Measurements from ENCODE around the gene SCN4A.
"Not testable (repeated sequence)": the region's sequence is repeated elsewhere in the genome, so short reads cannot be mapped to it uniquely, and the experiment has no call there.

Gene SCN4A

DNA sequence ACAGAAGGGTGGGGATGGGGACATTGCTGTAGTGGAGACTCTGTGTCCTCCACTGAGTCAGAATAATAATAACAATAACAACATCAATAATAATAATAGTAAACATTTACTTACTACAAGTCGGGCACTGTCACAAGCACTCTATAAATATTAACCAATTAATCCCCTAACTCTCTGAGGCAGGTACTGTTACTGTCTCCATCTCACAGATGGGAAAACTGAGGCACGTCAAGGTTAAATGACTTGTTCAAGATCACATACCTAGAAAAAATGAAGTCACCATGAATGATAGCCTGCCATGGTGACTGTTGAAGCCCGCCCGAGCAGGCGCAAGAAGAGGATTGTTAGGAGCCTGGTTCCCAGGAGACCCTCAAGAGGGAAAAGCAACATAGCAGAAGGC, 35.6 kb upstream of the SCN4A start:
- no peaks in the 10 kb centered on the region for H3F3A ChIP-seq (ENCODE audit: insufficient read depth, low read length)
- H2AFZ ChIP-seq (ENCODE audit: low read length) = no peak overlapping the region
- TF ChIP-seq, protein P1, sequence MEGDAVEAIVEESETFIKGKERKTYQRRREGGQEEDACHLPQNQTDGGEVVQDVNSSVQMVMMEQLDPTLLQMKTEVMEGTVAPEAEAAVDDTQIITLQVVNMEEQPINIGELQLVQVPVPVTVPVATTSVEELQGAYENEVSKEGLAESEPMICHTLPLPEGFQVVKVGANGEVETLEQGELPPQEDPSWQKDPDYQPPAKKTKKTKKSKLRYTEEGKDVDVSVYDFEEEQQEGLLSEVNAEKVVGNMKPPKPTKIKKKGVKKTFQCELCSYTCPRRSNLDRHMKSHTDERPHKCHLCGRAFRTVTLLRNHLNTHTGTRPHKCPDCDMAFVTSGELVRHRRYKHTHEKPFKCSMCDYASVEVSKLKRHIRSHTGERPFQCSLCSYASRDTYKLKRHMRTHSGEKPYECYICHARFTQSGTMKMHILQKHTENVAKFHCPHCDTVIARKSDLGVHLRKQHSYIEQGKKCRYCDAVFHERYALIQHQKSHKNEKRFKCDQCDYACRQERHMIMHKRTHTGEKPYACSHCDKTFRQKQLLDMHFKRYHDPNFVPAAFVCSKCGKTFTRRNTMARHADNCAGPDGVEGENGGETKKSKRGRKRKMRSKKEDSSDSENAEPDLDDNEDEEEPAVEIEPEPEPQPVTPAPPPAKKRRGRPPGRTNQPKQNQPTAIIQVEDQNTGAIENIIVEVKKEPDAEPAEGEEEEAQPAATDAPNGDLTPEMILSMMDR (IDR thresholded peaks at IDR 0.05; ENCODE audit: low read length) = no peak
- H3K27ac ChIP-seq (ENCODE audit: low read depth, low read length, poor library complexity, severe bottlenecking) = no peak overlapping the region
- H3K27me3 ChIP-seq (ENCODE audit: insufficient read depth, low read length) = no peaks in the 10 kb centered on the region
- H4K20me1 ChIP-seq (ENCODE audit: insufficient read depth, low read length) = no peaks in the 10 kb centered on the region
- H3K4me2 ChIP-seq (ENCODE audit: low read length) = no peak overlapping the region
- H3K4me3 ChIP-seq (ENCODE audit: low read depth, low read length, poor library complexity, severe bottlenecking) = no peak overlapping the region
- H3K36me3 ChIP-seq (ENCODE audit: insufficient read depth, low read length) = peaks cover 41% of the 10 kb centered on the region
- no peaks in the 10 kb centered on the region for H3K9me3 ChIP-seq (ENCODE audit: low read length)
- peaks cover 23% of the 10 kb centered on the region for H3K4me1 ChIP-seq (ENCODE audit: insufficient read depth, low read length, severe bottlenecking)
- no peak overlapping the region for H3K9ac ChIP-seq (ENCODE audit: low read length)
- no peaks in the 10 kb centered on the region for H3K9me2 ChIP-seq (ENCODE audit: low read depth, low read length)
- peaks cover 24% of the 10 kb centered on the region; the same call in 1 of the 2 replicates for H3K79me2 ChIP-seq (ENCODE audit: insufficient read depth, low read length)

- peaks cover 20% of the 10 kb centered on the region; the same call in 1 of the 2 replicates for H3K79me2 ChIP-seq (ENCODE audit: insufficient read depth, low read length)
- H3K9me3 ChIP-seq (ENCODE audit: low read length) = no peaks in the 10 kb centered on the region
- H3K4me3 ChIP-seq (ENCODE audit: low read depth, low read length, poor library complexity, severe bottlenecking) = no peak overlapping the region
- H3K4me2 ChIP-seq (ENCODE audit: low read length) = no peak overlapping the region
- H3K27ac ChIP-seq (ENCODE audit: low read depth, low read length, poor library complexity, severe bottlenecking) = no peak overlapping the region
- H4K20me1 ChIP-seq (ENCODE audit: insufficient read depth, low read length) = no peaks in the 10 kb centered on the region
- H3K4me1 ChIP-seq (ENCODE audit: insufficient read depth, low read length, severe bottlenecking) = peaks cover 23% of the 10 kb centered on the region
- no peak overlapping the region for H2AFZ ChIP-seq (ENCODE audit: low read length)
- H3K36me3 ChIP-seq (ENCODE audit: insufficient read depth, low read length) = peaks cover 46% of the 10 kb centered on the region
- H3K27me3 ChIP-seq (ENCODE audit: insufficient read depth, low read length) = no peaks in the 10 kb centered on the region
- H3K9ac ChIP-seq (ENCODE audit: low read length) = no peak overlapping the region
- H3F3A ChIP-seq (ENCODE audit: insufficient read depth, low read length) = no peaks in the 10 kb centered on the region
- no peak for TF ChIP-seq EZH2 (IDR thresholded peaks at IDR 0.05; ENCODE audit: borderline replicate concordance, low read length)
- TF ChIP-seq, protein P1 (IDR thresholded peaks at IDR 0.05; ENCODE audit: low read length) = no peak
- no peaks in the 10 kb centered on the region for H3K9me2 ChIP-seq (ENCODE audit: low read depth, low read length)
Measured at GRCh38 chr17:64007838-64008282, 35.1 kb upstream of the SCN4A start.

- not testable (repeated sequence) for H2AFZ ChIP-seq (ENCODE audit: low read length); H3K4me2 ChIP-seq (ENCODE audit: low read length); H3K9me3 ChIP-seq (ENCODE audit: low read length); H3K9me2 ChIP-seq (ENCODE audit: low read depth, low read length); H3K27me3 ChIP-seq (ENCODE audit: insufficient read depth, low read length); H3K4me3 ChIP-seq (ENCODE audit: low read depth, low read length, poor library complexity, severe bottlenecking); H3F3A ChIP-seq (ENCODE audit: insufficient read depth, low read length); H3K27ac ChIP-seq (ENCODE audit: low read depth, low read length, poor library complexity, severe bottlenecking); H4K20me1 ChIP-seq (ENCODE audit: insufficient read depth, low read length); H3K9ac ChIP-seq (ENCODE audit: low read length)
- peaks cover 52% of the 10 kb centered on the region for H3K36me3 ChIP-seq (ENCODE audit: insufficient read depth, low read length)
- peaks cover 23% of the 10 kb centered on the region for H3K4me1 ChIP-seq (ENCODE audit: insufficient read depth, low read length, severe bottlenecking)
- peaks cover 14% of the 10 kb centered on the region; the same call in 1 of the 2 replicates for H3K79me2 ChIP-seq (ENCODE audit: insufficient read depth, low read length)
Measured at GRCh38 chr17:64007089-64007837, 34.5 kb upstream of the SCN4A start.

All from OCI-LY1 (cell line).